ENCODE data around the gene ISCU.
"Not testable (repeated sequence)": the region's sequence is repeated elsewhere in the genome, so short reads cannot be mapped to it uniquely, and the experiment has no call there.

ISCU gene

DNA sequence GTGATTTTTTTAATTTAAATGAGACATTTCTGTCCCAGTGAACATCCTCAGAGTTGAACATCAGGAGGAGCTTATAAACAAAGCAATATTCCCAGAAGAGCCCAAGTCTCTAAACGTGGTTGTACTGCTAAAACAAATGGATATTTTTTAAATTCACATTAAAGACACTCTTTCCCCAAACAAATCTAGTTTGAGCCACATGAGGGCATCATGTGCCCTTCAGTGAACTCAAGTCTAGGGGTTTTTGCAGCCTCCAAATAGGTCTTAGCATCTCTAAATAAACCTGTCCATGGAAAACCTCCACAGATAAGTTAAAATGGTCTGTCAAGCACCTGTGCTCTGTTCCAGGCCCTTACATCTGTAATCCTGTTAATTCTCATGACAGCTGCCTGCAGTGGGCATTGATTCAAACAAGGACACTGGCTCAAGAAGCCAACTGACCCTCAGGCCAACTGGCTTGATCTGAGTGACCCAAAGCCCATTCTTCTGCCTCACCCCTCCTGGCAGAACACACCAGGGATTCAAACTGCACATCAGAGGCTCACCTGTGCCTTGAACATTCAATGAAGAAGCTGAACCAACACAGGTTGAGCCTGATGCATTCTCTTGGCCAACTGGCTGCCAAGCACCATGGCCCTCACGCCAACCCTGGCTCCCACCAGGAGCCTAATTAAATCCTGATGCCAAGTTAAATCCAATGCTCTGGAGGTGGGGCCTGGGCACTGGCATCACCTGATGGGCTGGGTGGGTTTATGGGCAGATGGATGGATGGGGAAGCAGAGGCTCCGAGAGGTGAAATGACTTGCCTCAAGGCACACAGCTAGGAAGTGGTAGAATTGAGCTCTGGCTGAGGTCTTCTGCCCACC is 8.6 kb downstream of the ISCU start:
- H3K27ac ChIP-seq (ENCODE audit: insufficient read depth, low read depth, low read length, poor library complexity, severe bottlenecking) = no peak overlapping the region
- no peak overlapping the region for H3K4me3 ChIP-seq (ENCODE audit: insufficient read depth, low read depth, low read length)
- no peaks in the 10 kb centered on the region for H3K27me3 ChIP-seq (ENCODE audit: control insufficient read depth, insufficient read depth, low read length, poor library complexity, severe bottlenecking)
- no peaks in the 10 kb centered on the region for H3K4me1 ChIP-seq (ENCODE audit: control insufficient read depth, insufficient read depth, low read length)
- WGBS, 2 experiments = 66 to 79% methylated on average over 3 of the region's 3 CpGs
- no peaks in the 10 kb centered on the region for H3K9me3 ChIP-seq (ENCODE audit: control insufficient read depth, low read length)
- H3K36me3 ChIP-seq (ENCODE audit: control insufficient read depth, insufficient read depth, low read length) = peaks cover 16% of the 10 kb centered on the region

DNA sequence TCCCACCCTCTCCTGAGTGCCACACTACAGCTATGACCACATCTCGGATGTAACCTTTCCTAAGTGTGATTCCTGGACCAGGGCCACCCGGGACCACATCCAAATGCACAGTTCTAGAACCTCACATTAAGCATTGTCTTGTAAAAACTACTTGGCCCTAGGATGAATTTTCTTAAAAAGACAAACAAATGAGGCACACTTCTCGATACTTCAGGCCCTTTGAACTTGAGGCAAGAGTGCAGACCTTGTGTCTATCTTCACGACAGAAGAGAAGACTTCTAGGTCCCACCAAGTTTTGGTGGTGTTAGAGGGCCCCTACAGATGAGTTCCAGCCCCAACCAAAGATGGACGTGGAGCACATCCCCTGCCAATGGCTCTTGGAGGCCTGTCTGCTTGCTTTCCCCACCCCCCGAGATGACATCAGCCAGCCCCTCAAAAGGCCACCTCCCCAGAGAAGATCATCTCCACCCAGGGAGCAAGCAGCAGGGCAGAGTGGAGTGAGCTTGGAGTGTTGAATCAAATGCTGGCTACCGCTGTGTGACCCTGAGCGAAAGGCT is 9.3 kb downstream of the ISCU start:
- Histone ChIP-seq H3K4me3 (ENCODE audit: insufficient read depth, low read depth, low read length) (no peak overlapping the region), H3K27me3 (ENCODE audit: control insufficient read depth, insufficient read depth, low read length, poor library complexity, severe bottlenecking) (no peaks in the 10 kb centered on the region), H3K4me1 (ENCODE audit: control insufficient read depth, insufficient read depth, low read length) (no peaks in the 10 kb centered on the region), H3K27ac (ENCODE audit: insufficient read depth, low read depth, low read length, poor library complexity, severe bottlenecking) (no peak overlapping the region), H3K9me3 (ENCODE audit: control insufficient read depth, low read length) (no peaks in the 10 kb centered on the region), H3K36me3 (ENCODE audit: control insufficient read depth, insufficient read depth, low read length) (peaks cover 16% of the 10 kb centered on the region)
- 89 to 90% methylated on average over 8 of the region's 8 CpGs for WGBS, 2 experiments

DNA sequence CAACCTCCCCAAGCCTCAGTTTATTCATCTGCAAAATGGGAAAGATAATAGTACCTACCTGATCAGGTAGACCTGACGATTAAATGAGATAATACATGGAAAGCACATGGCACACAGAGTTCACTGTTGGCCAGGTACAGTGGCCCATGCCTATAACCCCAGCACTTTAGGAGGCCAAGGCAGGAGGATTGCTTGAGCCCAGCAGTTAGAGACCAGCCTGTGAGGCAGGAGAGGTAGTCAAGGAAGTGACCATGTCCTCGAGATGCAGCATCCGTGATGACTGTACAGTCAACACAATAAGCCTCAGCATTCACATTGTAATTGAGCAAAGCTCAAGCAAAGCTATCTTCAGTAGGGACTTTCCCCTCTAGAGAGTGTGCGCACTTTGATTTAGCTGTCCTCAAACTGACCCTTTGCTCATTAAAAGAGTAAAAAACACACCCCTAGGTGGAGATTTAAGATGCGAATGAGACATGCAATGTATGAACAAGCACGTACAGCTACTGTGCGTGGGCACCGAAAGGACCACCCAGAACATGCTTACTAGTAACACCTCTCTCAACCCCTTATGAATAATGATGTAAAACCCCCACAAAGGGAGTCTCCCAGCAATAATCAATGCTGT is 9.9 kb downstream of the ISCU start:
- 87 to 91% methylated on average over 7 to 8 of the region's 8 CpGs for WGBS, 2 experiments
- H3K9me3 ChIP-seq (ENCODE audit: control insufficient read depth, low read length) = no peaks in the 10 kb centered on the region
- H3K27ac ChIP-seq (ENCODE audit: insufficient read depth, low read depth, low read length, poor library complexity, severe bottlenecking) = no peak overlapping the region
- H3K36me3 ChIP-seq (ENCODE audit: control insufficient read depth, insufficient read depth, low read length) = peaks cover 11% of the 10 kb centered on the region
- no peak overlapping the region for H3K4me3 ChIP-seq (ENCODE audit: insufficient read depth, low read depth, low read length)
- H3K4me1 ChIP-seq (ENCODE audit: control insufficient read depth, insufficient read depth, low read length) = no peaks in the 10 kb centered on the region
- H3K27me3 ChIP-seq (ENCODE audit: control insufficient read depth, insufficient read depth, low read length, poor library complexity, severe bottlenecking) = no peaks in the 10 kb centered on the region

DNA sequence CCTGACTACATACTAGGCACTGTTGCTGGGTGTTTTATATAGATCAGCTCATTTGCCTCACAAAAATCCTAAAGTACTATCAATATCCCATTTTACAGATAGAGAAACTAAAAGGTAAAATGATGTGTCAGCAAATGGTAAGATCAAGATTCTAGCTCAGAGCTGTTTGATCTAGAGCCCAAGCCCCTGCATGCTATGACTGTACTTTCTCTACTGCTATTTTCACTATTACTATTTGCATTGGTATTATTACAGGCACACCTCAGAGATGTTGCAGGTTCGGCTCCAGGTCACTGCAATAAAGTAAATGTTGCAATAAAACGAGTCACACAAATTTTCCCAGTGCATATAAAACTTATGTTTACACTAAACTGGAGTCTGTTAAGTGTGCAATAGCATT is 10.9 kb downstream of the ISCU start:
- no peak overlapping the region for H3K4me3 ChIP-seq (ENCODE audit: insufficient read depth, low read depth, low read length)
- H3K9me3 ChIP-seq (ENCODE audit: control insufficient read depth, low read length) = no peaks in the 10 kb centered on the region
- H3K36me3 ChIP-seq (ENCODE audit: control insufficient read depth, insufficient read depth, low read length) = peaks cover 3% of the 10 kb centered on the region
- 64 to 73% methylated on average over 2 of the region's 2 CpGs for WGBS, 2 experiments
- H3K4me1 ChIP-seq (ENCODE audit: control insufficient read depth, insufficient read depth, low read length) = no peaks in the 10 kb centered on the region
- no peaks in the 10 kb centered on the region for H3K27me3 ChIP-seq (ENCODE audit: control insufficient read depth, insufficient read depth, low read length, poor library complexity, severe bottlenecking)
- H3K27ac ChIP-seq (ENCODE audit: insufficient read depth, low read depth, low read length, poor library complexity, severe bottlenecking) = no peak overlapping the region

DNA sequence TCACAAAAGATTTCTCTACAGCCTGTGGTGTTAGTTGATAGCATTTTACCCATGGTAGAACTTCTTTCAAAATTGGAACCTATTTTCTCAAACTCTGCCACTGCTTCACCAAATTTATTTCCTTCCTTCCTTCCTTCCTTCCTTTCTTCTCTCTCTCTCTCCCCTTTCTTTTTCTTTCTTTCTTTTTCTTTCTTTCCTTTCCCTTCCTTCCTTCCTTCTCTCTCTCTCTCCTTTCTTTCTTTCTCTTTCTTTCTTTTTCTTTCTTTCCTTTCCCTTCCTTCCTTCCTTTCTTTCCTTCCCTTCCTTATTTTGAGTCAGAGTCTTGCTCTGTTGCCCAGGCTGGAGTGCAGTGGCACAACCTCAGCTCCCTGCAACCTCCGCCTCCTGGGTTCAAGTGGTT is 11.9 kb downstream of the ISCU start:
- not testable (repeated sequence) for H3K4me3 ChIP-seq (ENCODE audit: insufficient read depth, low read depth, low read length); H3K4me1 ChIP-seq (ENCODE audit: control insufficient read depth, insufficient read depth, low read length); H3K27me3 ChIP-seq (ENCODE audit: control insufficient read depth, insufficient read depth, low read length, poor library complexity, severe bottlenecking); H3K9me3 ChIP-seq (ENCODE audit: control insufficient read depth, low read length); H3K36me3 ChIP-seq (ENCODE audit: control insufficient read depth, insufficient read depth, low read length); H3K27ac ChIP-seq (ENCODE audit: insufficient read depth, low read depth, low read length, poor library complexity, severe bottlenecking)
- WGBS, 2 experiments = 91 to 92% methylated on average over 1 of the region's 1 CpG

DNA sequence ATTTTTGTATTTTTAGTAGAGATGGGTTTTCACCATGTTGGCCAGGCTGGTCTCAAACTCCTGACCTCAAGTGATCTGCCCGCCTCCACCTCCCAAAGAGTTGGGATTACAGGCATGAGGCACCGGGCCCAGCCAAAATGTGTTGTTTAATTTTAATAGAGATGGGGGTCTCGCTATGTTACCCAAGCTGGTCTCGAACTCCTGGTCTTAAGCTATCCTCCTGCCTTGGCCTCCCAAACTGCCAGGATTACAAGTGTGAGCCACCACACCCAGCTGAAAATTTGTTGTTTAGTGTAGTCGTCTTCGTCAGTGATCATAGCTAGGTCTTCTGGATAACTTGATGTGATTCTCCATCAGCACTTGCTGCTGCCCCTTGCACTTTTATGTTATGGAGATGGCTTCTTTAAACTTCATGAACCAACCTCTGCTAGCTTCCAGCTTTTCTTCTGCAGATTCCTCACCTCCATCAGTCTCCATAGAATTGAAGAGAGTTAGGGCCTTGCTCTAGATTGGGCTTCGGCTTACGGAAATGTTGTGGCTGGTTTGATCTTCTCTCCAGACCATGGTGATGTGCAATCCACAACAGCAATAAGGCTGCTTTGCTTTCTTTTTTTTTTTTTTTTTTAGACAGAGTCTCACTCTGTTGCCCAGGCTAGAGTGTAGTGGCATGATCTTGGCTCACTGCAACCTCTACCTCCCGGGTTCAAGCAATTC is 13.0 kb downstream of the ISCU start:
- Histone ChIP-seq H3K9me3 (ENCODE audit: control insufficient read depth, low read length) (no peaks in the 10 kb centered on the region), H3K4me3 (ENCODE audit: insufficient read depth, low read depth, low read length) (no peak overlapping the region), H3K27ac (ENCODE audit: insufficient read depth, low read depth, low read length, poor library complexity, severe bottlenecking) (no peak overlapping the region), H3K36me3 (ENCODE audit: control insufficient read depth, insufficient read depth, low read length) (no peaks in the 10 kb centered on the region), H3K27me3 (ENCODE audit: control insufficient read depth, insufficient read depth, low read length, poor library complexity, severe bottlenecking) (no peaks in the 10 kb centered on the region), H3K4me1 (ENCODE audit: control insufficient read depth, insufficient read depth, low read length) (no peaks in the 10 kb centered on the region)
- 92% methylated on average over 9 of the region's 9 CpGs for WGBS, 2 experiments

DNA sequence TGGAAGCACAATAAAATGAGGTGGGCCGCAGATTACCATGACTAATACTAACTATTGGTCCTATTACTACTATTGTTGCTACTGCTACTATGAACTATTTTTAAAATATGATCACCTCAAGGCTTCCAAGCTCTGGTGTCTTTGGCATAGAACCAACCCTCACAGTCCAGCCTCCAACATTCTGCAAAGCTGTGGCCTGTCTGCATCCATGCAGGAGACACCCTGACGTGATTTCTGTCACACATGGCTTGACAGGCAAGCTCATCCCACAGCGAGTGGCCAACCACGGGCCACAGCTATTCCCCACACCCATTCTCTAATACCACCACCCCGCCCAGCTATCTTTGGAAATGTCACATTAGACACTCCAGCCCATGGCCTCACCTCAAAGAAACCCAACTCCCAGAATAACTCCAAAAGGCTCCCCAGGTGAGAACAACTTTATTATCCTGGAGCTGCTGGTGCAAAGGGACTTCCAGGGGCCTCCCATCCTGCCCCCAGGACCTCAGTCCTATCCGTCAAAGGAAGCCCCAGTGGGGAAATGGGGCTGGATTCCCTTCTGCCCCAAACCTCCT is 14.4 kb downstream of the ISCU start:
- WGBS, 2 experiments = 85 to 93% methylated on average over 5 to 6 of the region's 6 CpGs
- no peaks in the 10 kb centered on the region for H3K4me1 ChIP-seq (ENCODE audit: control insufficient read depth, insufficient read depth, low read length)
- no peaks in the 10 kb centered on the region for H3K9me3 ChIP-seq (ENCODE audit: control insufficient read depth, low read length)
- no peak overlapping the region for H3K27ac ChIP-seq (ENCODE audit: insufficient read depth, low read depth, low read length, poor library complexity, severe bottlenecking)
- no peak overlapping the region for H3K4me3 ChIP-seq (ENCODE audit: insufficient read depth, low read depth, low read length)
- H3K27me3 ChIP-seq (ENCODE audit: control insufficient read depth, insufficient read depth, low read length, poor library complexity, severe bottlenecking) = no peaks in the 10 kb centered on the region
- H3K36me3 ChIP-seq (ENCODE audit: control insufficient read depth, insufficient read depth, low read length) = no peaks in the 10 kb centered on the region

DNA sequence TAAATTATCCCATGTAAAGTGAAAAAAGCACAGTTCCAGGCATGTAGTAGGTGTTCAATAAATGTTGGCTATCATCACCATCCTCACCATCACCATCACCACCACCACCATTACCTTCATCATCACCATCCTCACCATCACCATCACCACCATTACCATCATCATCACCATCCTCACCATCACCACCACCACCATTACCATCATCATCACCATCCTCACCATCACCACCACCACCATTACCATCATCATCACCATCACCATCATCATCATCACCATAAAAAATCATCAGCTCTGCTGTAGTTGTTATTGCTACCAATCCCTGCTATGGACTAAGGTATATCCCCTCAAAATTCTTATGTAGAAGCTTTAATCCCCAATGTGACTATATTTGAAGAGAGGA is 15.1 kb downstream of the ISCU start:
- H3K27ac ChIP-seq (ENCODE audit: insufficient read depth, low read depth, low read length, poor library complexity, severe bottlenecking) = no peak overlapping the region
- no peaks in the 10 kb centered on the region for H3K9me3 ChIP-seq (ENCODE audit: control insufficient read depth, low read length)
- H3K4me1 ChIP-seq (ENCODE audit: control insufficient read depth, insufficient read depth, low read length) = no peaks in the 10 kb centered on the region
- no peaks in the 10 kb centered on the region for H3K27me3 ChIP-seq (ENCODE audit: control insufficient read depth, insufficient read depth, low read length, poor library complexity, severe bottlenecking)
- H3K4me3 ChIP-seq (ENCODE audit: insufficient read depth, low read depth, low read length) = no peak overlapping the region
- no peaks in the 10 kb centered on the region for H3K36me3 ChIP-seq (ENCODE audit: control insufficient read depth, insufficient read depth, low read length)

DNA sequence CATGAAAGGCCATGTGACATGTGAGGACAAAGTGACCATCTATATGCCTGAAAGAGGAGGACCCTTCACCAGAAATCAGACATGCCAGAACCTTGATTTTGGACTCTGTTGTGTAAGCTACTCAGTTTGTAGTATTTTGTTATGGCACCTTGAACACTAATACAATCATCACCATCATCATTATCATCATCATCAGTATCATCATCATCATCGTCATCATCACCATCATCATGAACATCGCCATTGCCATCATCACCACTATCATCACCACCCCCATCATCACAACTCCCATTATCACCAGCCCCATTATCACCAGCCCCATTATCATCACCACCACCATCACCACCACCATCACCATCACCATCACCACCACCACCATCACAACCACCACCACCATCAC is 15.9 kb downstream of the ISCU start:
- Histone ChIP-seq H3K36me3 (ENCODE audit: control insufficient read depth, insufficient read depth, low read length) (no peaks in the 10 kb centered on the region), H3K4me1 (ENCODE audit: control insufficient read depth, insufficient read depth, low read length) (peaks cover under 1% of the 10 kb centered on the region), H3K4me3 (ENCODE audit: insufficient read depth, low read depth, low read length) (no peak overlapping the region), H3K27me3 (ENCODE audit: control insufficient read depth, insufficient read depth, low read length, poor library complexity, severe bottlenecking) (no peaks in the 10 kb centered on the region), H3K9me3 (ENCODE audit: control insufficient read depth, low read length) (no peaks in the 10 kb centered on the region), H3K27ac (ENCODE audit: insufficient read depth, low read depth, low read length, poor library complexity, severe bottlenecking) (no peak overlapping the region)
- WGBS, 2 experiments = 52 to 59% methylated on average over 2 of the region's 2 CpGs

DNA sequence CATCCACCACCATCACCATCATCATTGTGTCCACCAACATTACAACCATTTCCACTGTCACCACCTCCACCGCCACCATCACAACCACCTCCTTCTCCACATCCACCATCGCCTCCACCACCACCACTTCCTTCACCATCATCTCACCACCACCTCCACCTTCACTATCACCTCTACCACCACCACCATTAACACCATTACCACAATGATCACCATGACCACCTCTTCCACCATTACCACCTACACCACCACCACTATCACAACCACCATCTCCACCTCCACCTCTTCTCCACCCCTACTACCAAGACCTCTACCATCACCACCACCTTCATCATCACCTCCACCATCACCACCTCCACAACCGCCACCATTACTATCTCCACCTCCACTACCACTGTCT is 16.4 kb downstream of the ISCU start:
- no peaks in the 10 kb centered on the region for H3K27me3 ChIP-seq (ENCODE audit: control insufficient read depth, insufficient read depth, low read length, poor library complexity, severe bottlenecking)
- no peaks in the 10 kb centered on the region for H3K36me3 ChIP-seq (ENCODE audit: control insufficient read depth, insufficient read depth, low read length)
- H3K9me3 ChIP-seq (ENCODE audit: control insufficient read depth, low read length) = no peaks in the 10 kb centered on the region
- no peak overlapping the region for H3K27ac ChIP-seq (ENCODE audit: insufficient read depth, low read depth, low read length, poor library complexity, severe bottlenecking)
- H3K4me1 ChIP-seq (ENCODE audit: control insufficient read depth, insufficient read depth, low read length) = peaks cover 6% of the 10 kb centered on the region
- WGBS, 2 experiments = 91 to 95% methylated on average over 3 of the region's 3 CpGs
- no peak overlapping the region for H3K4me3 ChIP-seq (ENCODE audit: insufficient read depth, low read depth, low read length)

All from ectodermal cell (in vitro differentiated cells).